Left kidney (tissue), 8 donors: Measurements from ENCODE around the gene EPHA3. TPM values are rescaled to one million over a fixed set of nuclear protein-coding genes. Genes with fewer than 3 reads are reported as not detected.
A peak's percentile ranks its signal among the peaks of the same experiment; 100 is the strongest.

Experiments used
- DNase-seq: peaks from one replicate; pipeline ENCODE4 v3.0.0-alpha.2; 2013
- long read RNA-seq, 8 donors: transcript quantifications; one replicate each; lab custom pipeline, GENCODE V29; 2026
- polyA plus RNA-seq: library from polyadenylated mRNA; unstranded; fragments of 120-200 nt; gene quantifications from one replicate; pipeline ENCODE4 v1.2.1, GENCODE V29; 2013; ENCODE audit not compliant: insufficient read length

Gene EPHA3
- polyA plus RNA-seq = 5.1 TPM
- long read RNA-seq, donor 1 = 0 reads
- long read RNA-seq, donor 2 = 0 reads
- long read RNA-seq, donor 3 = 0 reads
- long read RNA-seq, donor 4 = 0 reads
- long read RNA-seq, donor 5 = 0 reads
- long read RNA-seq, donor 6 = 0 reads
- long read RNA-seq, donor 7, partial matches to known transcripts = 5 of 5 reads
- long read RNA-seq, donor 7, other reads (novel, unspliced or antisense) = 0 of 5 reads
- long read RNA-seq, donor 8 = 0 reads

- DNase-seq = peak; percentile 73
These were observed at the start of gene EPHA3 for GRCh38 chr3:89107461-89108290. EPHA3 (plus strand) TSS chr3:89107621; CDS start chr3:89107749, 128 bp downstream.

GRCh38 chr3:89058371-89058770 lies 49.0 kb upstream of the EPHA3 start:
- DNase-seq = no peak

GRCh38 chr3:89059211-89059925 lies 48.1 kb upstream of the EPHA3 start:
- no peak for DNase-seq

- DNase-seq = no peak
These were observed 46.2 kb upstream of the EPHA3 start for GRCh38 chr3:89061259-89061658.

- no peak for DNase-seq
These were observed 39.7 kb upstream of the EPHA3 start for GRCh38 chr3:89067736-89068135.

GRCh38 chr3:89072642-89073041 lies 34.8 kb upstream of the EPHA3 start:
- DNase-seq = no peak

- no peak for DNase-seq
These were observed 27.5 kb upstream of the EPHA3 start for GRCh38 chr3:89079944-89080343.

GRCh38 chr3:89087851-89088250 lies 19.6 kb upstream of the EPHA3 start:
- DNase-seq = no peak

- no peak for DNase-seq
These were observed 9.2 kb upstream of the EPHA3 start for GRCh38 chr3:89098173-89098572.

GRCh38 chr3:89098964-89099585 lies 8.3 kb upstream of the EPHA3 start:
- peak; percentile 28 for DNase-seq

- DNase-seq = no peak
These were observed 6.2 kb upstream of the EPHA3 start for GRCh38 chr3:89101251-89101650.

GRCh38 chr3:89101921-89102320 lies 5.5 kb upstream of the EPHA3 start:
- no peak for DNase-seq

GRCh38 chr3:89104499-89104898 lies 2.9 kb upstream of the EPHA3 start:
- DNase-seq = no peak

- no peak for DNase-seq
These were observed 1.9 kb upstream of the EPHA3 start for GRCh38 chr3:89105503-89105902.

- no peak for DNase-seq
These were observed 800 bp downstream of the EPHA3 start for GRCh38 chr3:89108291-89108550.

GRCh38 chr3:89113344-89113743 lies 5.9 kb downstream of the EPHA3 start:
- no peak for DNase-seq

- DNase-seq = peak; percentile 80
These were observed 6.7 kb downstream of the EPHA3 start for GRCh38 chr3:89113893-89114840.

- DNase-seq = no peak
These were observed 7.4 kb downstream of the EPHA3 start for GRCh38 chr3:89114841-89115223.

GRCh38 chr3:89116476-89116875 lies 9.1 kb downstream of the EPHA3 start:
- DNase-seq = no peak

GRCh38 chr3:89138048-89138447 lies 30.6 kb downstream of the EPHA3 start:
- DNase-seq = no peak

GRCh38 chr3:89139870-89140269 lies 32.4 kb downstream of the EPHA3 start:
- no peak for DNase-seq

- DNase-seq = no peak
These were observed 36.7 kb downstream of the EPHA3 start for GRCh38 chr3:89144080-89144479.
